HG03432 (cell line): ENCODE results near the gene B3GLCT.

Experiments used
- ATAC-seq: cut with Tn5 transposase; IDR thresholded peaks from one replicate; pipeline ENCODE4 v1.9.1; 2021; ENCODE audit warnings: mild to moderate bottlenecking, moderate library complexity; ENCODE audit not compliant: unreplicated experiment

B3GLCT gene

DNA sequence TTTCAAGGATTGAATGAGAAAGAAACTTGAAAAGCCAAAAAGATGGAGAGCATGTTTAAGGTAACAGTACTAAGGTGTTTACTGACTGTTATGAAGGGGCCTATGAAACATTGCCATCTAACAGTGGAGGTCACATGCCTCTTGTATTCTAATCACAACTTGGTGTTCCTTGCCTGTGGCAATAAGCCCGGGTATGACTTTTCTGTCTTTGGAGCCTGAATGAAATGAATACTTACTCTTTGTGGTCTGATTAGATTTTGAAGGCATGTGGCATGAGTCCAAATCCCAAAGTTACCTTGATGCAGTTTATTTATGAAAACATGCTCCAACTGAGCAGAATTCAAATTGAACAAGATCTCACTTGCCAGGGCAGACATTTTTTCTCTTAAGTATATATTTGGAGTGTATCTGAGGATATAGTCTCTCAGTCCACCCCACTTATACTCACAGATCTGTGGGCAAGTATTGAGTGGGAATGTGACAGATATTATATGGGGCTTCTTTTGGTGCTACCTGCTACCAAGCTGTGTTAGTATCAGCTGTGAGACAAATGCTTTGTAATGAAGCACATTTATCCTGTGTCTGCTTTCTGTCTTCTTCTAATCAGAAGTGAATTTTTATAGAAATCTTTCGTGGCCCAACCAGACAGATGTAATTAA is 67.5 kb downstream of the B3GLCT start:
- ATAC-seq, result no peak

DNA sequence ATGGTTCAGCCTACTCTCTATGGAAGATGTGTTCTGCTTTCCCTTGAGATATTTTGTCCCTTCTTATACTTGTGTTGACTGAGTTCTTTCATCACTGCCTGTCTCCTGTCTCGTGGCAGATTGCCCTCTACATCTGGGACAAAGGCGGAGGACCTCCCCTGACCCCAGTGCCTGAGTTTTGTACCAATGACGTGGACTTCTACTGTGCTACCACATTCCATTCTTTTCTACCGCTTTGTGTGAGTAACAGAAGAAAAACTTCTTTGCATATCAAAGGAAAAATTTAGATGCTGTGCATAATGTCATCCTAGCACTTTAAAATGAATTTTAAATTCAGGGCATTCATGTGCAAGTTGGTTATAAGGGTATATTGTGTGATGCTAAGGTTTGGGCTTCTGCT is 74.6 kb downstream of the B3GLCT start:
- no peak for ATAC-seq

DNA sequence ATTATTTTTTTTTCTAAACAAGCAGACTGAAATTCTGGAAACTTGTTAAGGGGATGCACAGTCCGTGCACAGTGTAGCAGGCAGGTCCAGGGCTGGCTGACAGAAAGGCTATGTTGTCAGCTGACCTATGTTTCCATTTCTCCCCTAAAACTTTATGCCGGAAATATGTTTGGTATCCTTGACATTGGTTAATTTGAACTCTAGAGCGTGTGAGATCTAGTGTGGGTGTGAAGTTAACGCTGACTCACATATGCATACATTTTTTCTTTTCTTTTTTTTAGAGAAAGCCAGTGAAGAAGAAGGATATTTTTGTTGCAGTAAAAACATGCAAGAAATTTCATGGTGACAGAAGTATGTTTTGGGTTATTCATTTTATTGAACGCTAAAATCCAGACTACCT is 76.6 kb downstream of the B3GLCT start:
- no peak for ATAC-seq

DNA sequence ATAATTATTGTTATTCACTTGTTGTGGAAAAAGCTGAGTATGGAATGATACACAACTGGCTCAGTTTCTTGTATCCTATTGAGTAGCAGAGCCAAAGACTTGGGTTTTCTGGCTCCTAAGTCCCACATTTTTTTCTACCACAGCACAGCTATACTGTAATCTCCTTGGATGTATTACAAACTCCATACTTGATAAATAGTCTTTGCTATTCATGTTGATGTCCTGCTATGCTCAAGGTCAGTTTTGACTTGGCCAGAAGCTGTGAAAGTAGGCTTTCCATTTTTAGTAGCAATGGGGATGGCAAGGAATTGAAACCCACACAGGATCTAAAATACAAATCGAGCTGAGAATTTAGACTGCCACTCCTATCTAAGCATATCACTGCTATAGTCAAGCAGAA is 79.1 kb downstream of the B3GLCT start:
- no peak for ATAC-seq

DNA sequence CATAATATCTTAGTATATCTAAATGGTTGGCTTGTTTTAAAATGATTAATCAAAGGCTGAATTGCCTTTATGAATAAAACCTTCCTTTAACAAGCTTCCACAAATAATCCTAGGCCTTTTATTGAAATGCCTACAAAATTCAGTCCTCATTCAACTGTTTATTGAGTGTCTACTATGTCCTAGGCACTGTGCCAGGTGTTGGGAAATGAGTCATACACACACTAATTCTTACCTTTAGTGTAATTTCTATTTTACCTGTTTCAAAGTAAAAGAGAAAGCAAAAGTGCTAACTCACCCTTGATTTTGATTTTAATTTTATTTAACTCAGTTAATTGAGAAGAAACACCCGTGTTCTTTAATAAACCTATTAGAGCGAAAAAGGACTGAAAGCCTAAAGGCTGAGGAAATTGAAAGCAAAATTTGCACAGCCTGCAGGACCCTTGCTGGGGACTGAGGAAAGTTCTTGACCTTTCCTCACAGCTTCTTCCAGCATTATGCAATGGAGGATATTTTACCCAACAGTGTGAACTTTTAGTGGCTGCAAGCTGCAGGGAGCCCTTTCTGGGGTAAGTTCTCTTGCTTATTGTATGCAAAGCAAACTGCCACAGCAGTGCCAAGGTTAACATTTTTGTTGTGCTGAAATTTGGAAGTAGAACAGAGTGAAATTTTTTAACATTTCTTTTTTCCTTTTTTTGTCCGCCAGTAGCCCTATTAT is 83.1 kb downstream of the B3GLCT start:
- no peak for ATAC-seq

DNA sequence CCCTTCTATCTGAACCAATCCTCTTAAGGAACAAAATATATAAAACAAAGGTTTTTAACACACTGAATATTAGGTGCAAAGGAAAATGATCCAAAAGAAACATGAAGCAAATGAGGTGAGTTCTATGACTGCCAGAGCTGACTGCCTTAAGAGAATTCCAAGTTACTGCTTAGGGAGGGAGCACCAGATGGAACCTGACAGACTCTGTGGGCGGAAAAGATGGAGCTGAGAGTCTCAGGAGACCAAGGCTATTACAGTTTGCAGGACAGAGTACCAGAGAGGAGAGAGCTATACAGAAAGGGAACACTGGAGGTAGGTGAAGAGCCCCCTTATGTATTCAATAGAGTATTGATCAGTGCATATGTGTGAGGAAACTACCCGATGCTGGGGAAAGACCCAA is 87.2 kb downstream of the B3GLCT start:
- no peak for ATAC-seq

DNA sequence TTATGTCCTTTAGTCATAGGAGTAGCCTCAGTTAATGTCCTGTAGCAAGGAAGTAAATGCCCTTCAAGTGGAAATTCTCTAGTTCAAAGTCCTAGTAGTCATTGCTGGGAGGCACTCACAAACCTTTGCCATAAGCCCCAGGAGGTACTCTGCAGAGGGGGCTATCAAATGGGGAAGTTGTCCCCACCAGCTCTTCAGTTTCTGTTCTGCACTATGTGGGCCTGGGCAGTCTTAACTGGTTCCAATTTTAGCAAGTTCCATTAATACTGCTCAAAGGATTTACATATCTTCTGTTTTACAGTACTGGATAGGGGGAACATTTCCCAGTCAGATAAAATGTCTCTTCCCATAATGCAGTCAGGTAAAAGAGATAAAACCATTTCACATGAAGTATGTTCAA is 101.3 kb downstream of the B3GLCT start:
- ATAC-seq, result no peak

DNA sequence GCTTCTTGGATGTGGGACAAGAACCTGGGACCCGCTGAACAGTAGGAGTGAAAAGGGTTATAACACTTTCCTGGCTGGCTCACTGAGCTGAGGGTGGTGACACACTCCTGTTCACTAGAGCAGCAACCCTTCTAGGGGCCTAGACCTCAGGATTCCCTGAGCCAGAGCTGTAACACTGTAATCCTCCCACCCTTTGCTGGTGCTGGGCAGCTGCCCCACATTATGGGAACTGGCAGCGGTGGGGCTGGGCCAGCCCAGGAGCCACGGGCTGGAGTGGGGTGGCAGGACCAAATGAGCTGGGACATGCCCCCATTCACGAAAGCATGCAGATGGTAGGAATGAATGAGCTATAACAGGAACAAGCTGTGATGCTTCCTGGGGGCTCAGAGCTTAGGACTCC is 110.6 kb downstream of the B3GLCT start:
- no peak for ATAC-seq

DNA sequence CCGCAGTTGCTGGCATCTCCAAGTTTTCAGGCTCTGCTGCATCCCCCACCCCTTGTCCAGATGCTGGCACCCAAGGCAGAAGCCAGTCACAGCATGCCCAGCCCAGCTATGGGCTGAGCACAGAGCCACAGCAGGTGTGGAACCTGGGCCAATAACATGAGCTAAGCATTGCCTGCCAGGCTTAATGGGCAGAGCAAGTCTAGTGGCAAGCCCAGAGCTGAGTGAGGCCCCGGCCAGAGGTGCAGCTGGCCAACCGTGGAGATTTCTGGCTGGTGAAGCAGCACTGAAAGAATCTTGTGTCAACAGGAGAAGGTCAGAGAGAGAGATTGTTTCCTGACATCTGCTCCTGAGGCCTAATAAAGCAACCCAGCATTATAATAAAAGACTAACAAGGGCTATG is 111.0 kb downstream of the B3GLCT start:
- no peak for ATAC-seq

DNA sequence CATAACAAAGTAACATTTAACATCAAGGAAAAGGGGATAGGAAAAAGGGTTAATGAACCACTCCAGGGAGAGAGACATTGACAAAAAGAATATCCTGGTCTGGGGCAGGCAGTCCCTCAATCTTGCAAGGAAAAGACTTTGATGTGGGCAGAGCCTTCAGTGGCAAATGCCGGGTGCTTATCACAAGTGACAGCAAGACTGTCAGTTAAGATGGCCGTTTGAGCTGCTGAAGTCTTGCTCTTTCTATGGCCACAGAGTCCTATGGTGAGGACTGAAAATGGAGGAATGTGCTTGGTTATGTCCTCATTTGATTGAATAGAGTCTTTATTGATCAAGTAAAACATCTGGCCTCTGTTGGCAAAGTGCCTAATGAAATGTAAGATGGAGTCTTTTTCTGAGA is 112.1 kb downstream of the B3GLCT start:
- no peak for ATAC-seq

DNA sequence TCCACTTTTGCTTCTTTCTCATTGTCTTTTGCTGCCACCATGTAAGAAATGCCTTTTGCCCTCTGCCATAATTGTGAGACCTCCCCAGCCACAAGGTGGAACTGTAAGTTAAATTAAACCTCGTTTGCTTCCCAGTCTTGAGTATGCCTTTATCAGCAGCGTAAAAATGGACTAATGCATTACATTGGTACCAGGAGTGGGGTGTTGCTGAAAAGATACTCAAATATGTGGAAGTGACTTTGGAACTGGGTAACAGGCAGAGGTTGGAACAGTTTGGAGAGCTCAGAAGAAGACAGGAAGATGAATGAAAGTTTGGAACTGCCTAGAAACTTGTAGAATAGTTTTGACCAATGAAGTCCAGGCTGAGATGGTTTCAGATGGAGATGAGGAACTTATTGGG is 115.2 kb downstream of the B3GLCT start:
- no peak for ATAC-seq

DNA sequence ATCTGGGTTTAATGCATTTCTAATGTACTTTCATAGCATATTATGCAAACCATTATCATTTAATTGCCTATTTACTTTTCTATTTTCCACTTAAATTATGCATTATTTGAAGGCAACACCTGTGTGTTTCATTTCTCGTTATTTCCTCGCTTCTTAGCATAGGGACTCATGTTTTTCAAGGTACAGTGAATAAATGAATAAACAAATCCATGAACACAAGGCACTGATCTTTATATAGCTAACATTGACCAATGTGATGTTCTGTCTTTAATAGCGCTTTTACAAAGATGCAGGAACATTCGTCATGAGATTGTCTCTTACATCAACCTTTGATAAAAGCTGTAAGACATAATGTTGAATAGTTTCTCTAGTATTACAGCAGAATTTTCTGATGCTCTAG is 121.2 kb downstream of the B3GLCT start:
- no peak for ATAC-seq

DNA sequence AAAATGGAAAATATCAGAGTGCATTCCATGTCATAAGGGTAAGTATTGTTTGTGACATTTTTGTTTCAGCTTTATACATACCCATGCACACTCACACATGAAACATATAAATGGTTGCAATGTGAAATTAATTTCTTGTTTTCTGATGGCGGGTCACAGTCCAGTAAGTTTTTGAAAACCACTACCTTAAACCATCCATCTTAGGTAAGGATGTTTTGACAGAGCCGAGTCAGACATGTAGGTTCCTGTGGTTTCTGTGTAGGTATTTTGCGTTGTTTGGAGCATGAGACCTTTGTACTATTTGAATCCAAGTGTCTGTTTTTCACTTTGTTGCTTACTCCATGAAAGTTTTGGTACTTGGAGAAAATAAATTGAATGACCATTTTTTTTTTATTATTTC is 121.7 kb downstream of the B3GLCT start:
- ATAC-seq, result no peak

DNA sequence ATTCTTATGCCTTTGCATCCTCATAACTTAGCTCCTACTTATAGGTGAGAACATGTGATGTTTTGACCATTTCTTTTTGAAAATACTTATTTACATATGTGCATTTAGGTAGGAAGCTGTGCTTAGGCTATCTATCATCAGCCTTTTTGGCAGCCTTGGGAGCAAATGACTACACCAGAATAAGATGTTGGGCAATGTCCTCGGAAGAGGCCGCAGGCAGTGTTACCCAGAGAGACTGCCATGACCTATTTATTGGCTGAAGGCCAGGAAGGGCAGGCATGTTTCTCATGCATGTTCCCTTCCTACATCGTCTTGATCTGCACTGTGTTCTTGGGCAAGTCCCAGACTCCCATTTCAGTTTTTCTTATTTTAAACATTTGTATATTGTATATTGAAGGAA is 122.3 kb downstream of the B3GLCT start:
- ATAC-seq, result no peak

DNA sequence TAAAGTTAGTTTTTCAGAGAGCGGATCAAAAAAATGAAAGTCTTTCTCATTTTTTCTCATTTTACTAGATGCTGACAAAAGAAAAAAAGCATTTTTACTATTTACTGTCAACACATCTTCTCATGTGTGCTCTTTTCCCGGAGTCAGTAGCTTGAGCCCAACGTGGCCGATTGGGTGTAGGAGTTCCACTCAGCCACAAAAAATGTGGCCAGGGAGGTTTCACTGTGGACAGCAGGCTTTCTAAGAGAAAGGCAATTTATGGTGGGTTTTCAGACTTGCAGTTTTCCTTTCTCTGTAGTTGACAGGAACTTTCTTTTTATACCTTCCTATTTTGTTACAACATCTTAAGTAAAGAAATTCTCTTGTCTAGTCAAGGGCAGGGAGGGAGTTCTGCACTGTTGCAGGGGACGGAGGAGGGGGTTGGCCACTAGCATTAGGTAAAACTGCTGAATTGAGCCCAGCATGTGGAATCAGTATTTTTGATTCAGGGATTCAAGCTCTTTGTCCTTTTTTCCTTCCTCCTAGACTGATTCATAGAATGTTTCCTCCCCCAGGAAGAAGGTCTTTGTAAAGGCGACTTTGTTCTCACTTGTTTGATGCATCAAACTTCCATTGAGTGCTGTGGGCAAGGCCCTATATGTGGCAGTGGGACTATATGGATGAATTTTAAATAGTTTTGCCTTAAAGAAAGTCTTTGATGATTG is 123.1 kb downstream of the B3GLCT start:
- ATAC-seq, result no peak

DNA sequence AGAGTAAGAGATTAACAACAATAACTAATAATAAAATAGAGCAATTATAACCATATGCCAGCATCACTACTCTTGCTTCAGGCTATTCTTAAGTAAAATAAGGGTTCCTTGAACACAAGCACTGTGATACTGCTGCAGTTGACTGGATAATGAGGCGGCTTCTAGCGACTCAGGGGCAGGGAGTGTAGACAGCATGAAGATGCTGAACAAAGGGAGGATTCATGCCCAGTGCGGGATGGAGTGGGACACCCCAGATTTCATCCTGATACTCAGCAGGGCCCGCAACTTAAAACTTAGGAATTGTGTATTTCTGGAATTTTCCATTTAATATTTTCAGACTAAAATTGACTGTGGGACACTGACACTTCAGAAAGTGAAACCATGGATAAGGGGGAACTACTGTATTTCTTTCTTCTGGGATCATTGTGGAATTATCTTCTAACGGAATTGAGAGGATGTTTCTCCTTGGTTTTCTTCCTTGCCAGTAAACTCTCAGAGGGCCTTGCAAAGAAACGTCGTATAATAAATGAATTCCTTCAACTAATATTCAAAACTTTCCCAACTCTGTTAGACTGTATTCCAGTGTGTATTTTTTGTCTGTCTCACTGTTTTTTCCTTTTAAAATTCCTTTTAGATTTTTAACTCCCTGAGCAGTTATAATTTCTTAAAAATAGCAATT is 127.5 kb downstream of the B3GLCT start:
- ATAC-seq, result no peak

DNA sequence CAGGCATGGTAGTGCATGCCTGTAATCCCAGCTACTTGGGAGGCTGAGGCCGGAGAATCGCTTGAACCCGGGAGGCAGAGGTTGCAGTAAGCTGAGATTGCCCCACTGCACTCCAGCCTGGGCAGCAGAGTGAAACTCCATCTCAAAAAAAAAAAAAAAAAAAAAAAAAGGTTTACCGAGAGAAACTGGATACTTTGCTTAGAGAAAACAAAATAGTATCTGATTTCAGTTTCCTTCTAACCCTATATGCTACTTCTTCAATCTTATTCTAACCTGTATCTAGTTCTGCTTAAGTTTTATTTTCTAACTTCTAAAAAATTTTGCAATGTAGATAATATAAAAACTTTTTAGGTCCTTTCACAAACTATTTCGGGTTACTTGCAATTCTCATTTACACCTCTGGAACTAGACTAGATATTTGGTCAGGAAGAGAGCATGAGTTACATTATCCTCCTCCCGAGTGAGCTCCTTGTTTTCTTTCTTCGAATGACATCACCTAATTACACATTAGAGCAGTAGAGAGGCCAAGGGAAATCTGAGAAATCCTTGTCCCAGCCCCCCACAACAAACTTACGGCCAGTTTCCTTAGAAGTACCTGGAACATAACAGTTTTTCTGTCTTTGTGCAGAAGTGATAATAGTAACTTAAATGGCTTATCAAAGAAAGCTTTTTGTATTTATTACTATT is 128.9 kb downstream of the B3GLCT start:
- ATAC-seq, result no peak

DNA sequence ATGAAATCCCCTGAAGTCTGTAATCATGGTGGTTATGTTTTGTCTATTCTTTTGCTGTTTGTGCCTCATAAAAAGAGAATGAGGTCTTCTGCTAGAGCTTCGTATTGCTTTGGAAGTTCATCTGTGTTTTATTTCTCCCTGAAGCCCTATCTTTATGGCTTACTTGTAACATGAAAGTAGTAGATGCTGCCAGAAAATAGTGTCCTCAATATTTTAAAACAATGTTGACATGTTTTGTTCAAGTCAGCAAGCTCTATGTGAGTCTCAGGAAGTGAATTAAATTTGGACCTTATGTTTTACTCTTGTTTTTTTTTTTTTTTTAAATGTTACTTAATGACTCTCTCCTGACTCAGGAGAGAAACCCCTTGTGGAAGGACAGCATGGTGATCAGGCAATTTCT is 130.5 kb downstream of the B3GLCT start:
- ATAC-seq, result no peak

DNA sequence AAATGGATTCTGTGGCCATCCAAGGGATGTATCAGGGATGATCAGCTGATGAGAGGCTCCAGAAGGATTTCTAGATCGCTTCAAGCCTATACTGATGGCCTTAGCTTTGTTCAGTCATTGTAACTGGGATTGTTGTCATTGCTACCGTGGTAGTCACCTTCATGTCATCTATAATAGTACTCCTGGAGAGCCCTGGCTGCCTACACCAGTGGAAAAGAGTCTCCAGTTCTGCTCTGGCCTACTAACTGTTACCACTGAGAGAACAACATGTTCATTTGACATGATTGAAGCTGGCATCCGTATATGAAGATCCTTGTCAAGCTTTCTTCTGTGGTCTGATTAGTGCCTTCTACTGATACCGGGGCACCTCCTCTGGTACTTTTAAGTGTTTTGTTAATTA is 131.3 kb downstream of the B3GLCT start:
- no peak for ATAC-seq

DNA sequence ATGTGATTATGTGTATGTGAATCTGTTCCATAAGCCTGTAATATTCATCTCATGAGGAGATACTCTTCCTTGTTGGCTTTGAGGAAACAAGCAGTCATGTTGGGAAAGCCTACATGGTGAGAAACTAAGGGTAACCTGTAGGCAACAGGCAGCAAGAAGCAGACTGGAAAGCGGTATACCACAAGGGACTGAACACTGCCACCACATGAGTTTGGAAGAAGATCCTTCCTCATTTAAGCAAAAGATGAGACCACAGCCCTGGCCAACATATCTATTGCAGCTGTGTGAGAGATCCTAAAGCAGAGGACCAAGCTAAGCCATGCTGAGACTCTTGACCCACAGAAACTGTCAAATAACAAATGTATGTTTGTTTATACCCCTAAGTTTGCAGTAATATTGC is 134.8 kb downstream of the B3GLCT start:
- no peak for ATAC-seq

DNA sequence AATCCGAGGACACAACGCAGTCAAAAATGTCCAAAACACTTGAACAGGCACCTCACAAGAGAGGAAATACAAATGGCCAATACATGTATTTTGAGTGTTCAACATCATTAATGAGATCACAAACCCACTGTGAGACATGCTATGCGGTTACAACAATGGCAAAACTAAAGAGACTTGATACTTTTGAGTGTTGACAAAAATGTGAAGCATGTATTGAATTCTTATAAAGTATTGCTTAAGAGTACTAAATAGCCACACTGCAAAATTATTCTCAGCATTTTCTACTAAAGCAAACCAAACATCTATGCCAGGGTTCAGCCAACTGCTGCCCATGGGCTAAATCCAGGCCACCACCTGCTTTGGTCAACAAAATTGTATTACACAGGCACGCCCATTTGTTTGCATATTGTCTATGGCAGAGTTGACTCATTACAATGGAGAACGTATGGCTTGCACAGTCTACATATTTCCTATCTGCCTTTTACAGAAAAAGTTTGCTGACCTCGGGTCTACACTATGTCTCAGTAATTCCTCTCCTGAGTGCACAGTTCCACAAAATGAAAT is 135.3 kb downstream of the B3GLCT start:
- no peak for ATAC-seq
